Upper lobe of left lung (tissue), 4 donors: ENCODE data around the gene CEP72.

Experiments
- EP300 ChIP-seq, 4 donors: sonication (generic); formaldehyde crosslinking; IDR thresholded peaks; one replicate each; pipeline ENCODE4 v1.5.1; 2017; ENCODE audit warnings: antibody characterized with exemption in 4 of 4, control low read depth in 2 of 4
- POLR2A ChIP-seq, 4 donors: fragments of 450-650 bp; IDR thresholded peaks; one replicate each; pipeline ENCODE4 v1.5.1; 2016 to 2017; ENCODE audit warnings: antibody characterized with exemption in 4 of 4, mild to moderate bottlenecking in 2 of 4
- POLR2AphosphoS5 ChIP-seq, 2 donors: sonication (generic); formaldehyde crosslinking; IDR thresholded peaks; one replicate each; pipeline ENCODE4 v1.5.1; 2017; ENCODE audit warnings: antibody characterized with exemption in 2 of 2
- TF ChIP-seq, protein P1 (sequence below), 6 experiments: fragments of 450-650 bp in 4 of 6; fragments of 200-600 bp in 2 of 6; sonication (generic) in 2 of 6; IDR thresholded peaks; one replicate each; pipeline ENCODE4 v1.5.1; 2016 to 2019; ENCODE audit warnings: antibody characterized with exemption in 6 of 6

DNA sequence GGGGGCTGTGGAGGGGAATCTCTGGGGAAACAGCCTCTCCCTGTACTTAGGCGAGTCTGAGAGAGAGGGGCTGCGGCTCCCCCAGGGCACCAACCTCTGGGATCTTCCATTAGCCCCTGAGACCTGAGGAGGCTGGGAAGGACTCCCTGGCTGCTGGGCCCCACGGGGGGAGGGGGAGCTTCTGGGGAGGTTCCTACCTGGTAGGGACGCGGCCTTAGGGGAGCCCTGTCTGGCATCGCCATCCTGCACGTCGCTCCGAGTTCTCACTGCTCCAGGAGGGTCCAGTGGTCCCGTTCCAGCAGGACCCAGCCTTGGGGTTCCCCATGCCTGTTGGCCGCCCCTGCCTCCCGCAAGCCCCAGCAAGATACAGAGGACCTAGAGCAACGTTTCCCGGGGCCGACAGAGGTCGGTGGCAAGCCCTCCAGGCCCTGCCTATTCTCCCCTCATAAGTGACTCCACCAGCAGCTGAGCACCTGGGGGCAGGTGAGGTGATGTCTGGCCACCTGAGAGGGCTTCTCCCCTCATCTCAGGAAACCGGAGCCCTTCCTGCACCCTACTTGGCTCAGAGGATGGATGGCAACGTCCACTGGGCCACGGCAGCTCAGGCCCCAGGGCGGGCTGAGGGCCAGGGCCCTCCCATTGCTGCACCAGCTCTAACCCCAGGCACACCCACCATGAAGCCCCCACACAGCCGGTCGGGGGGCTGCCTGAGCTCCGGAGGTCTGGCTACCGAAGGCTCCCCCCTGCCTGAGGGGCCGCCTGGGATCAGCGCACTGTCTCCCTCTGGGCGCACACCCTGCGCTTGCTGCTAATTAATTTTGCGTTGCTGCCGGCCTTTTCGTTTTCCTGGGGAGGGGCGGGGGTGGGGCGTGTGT lies 58.5 kb downstream of the CEP72 start:
- TF ChIP-seq, protein P1, sequence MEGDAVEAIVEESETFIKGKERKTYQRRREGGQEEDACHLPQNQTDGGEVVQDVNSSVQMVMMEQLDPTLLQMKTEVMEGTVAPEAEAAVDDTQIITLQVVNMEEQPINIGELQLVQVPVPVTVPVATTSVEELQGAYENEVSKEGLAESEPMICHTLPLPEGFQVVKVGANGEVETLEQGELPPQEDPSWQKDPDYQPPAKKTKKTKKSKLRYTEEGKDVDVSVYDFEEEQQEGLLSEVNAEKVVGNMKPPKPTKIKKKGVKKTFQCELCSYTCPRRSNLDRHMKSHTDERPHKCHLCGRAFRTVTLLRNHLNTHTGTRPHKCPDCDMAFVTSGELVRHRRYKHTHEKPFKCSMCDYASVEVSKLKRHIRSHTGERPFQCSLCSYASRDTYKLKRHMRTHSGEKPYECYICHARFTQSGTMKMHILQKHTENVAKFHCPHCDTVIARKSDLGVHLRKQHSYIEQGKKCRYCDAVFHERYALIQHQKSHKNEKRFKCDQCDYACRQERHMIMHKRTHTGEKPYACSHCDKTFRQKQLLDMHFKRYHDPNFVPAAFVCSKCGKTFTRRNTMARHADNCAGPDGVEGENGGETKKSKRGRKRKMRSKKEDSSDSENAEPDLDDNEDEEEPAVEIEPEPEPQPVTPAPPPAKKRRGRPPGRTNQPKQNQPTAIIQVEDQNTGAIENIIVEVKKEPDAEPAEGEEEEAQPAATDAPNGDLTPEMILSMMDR (IDR thresholded peaks at IDR 0.05): no peak
- TF ChIP-seq POLR2A (IDR thresholded peaks at IDR 0.05) (no peak), POLR2AphosphoS5 (IDR thresholded peaks at IDR 0.05) (no peak), EP300 (IDR thresholded peaks at IDR 0.05) (no peak)
